ENCODE measurements around the gene ZNF174.

DNA sequence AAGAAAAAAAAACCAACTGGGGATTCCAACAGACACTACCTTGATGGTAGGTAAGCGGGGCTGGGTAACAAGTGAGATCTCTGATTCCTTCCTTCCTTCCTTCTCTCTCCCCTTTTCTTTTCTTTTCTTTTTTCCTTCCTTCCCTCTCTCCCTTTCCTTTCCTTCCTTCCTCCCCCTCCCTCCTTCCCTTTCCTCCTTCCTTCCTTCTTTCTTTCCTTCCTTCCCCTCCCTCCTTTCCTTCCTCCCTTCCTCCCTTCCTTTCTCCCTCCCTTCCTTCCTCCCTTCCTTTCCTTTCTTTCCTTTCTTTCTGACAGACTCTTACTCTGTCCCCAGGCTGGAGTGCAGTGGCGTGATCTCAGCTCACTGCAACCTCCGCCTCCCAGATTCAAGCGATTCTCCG, 25.3 kb upstream of the ZNF174 start:
- no peak for TF ChIP-seq CTCF (IDR thresholded peaks at IDR 0.05)
- TF ChIP-seq POLR2A (IDR thresholded peaks at IDR 0.05) = no peak
